ENCODE data around the gene SMIM33. TPM values are rescaled to one million over a fixed set of nuclear protein-coding genes. Genes with fewer than 3 reads are reported as not detected.
A peak's percentile ranks its signal among the peaks of the same experiment; 100 is the strongest.

SMIM33 gene
- total and polyA plus RNA-seq, 2 experiments from 2014 or later = not detected

DNA sequence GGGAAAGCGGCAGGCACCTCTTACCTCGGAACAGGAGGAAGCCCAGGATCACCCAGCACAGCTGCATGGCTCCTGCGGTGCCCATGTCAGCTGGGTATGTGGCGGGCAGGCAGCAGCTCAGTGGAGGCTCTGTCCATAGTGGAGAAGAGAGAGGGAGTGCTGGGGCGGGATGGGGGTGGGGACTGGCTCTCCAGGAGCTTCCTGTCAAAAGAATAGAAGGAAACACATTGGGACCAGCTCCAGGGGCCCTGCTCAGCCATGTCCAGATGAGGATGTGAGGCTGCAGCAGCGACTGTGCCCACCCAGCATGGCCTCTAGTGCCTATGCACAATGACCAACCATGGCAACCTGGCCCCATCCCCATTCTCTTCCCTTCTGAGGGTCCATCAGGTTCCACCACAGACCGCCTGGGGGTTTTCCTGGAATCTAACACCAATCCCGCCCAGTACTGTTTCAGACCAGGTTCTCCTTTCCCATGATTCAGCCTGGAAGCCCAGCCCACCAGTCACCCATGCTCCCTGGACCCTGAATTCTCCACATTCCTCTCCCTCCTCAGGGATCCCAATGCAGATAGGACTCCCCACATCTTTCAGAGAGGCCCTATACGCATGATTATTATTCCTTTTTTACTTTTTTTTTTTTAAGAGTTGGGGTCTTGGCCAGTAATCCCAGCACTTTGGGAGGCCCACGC, 8.1 kb upstream of the SMIM33 start, which contains the start of gene ECSCR:
Gene ECSCR, minus strand, starts transcription at position 158 of the 691 bp plus-strand sequence. Its CDS starts 73 bp downstream, at position 85.
- Histone ChIP-seq H3K27me3 (no peaks in the 10 kb centered on the region), H3K4me3 (no peak within 1 kb of the TSS), H3K27ac (no peak within 1 kb of the TSS), H3K9me3 (ENCODE audit: low read depth) (no peaks in the 10 kb centered on the region), H3K36me3 (no peaks in the 10 kb centered on the region), H3K4me1 (ENCODE audit: low read depth) (no peaks in the 10 kb centered on the region)
- peak in 1 of 2 donors; percentile 64 for DNase-seq (ENCODE audit: low read depth in 1 of 2, low spot score in 1 of 2)
- TF ChIP-seq, protein P1, sequence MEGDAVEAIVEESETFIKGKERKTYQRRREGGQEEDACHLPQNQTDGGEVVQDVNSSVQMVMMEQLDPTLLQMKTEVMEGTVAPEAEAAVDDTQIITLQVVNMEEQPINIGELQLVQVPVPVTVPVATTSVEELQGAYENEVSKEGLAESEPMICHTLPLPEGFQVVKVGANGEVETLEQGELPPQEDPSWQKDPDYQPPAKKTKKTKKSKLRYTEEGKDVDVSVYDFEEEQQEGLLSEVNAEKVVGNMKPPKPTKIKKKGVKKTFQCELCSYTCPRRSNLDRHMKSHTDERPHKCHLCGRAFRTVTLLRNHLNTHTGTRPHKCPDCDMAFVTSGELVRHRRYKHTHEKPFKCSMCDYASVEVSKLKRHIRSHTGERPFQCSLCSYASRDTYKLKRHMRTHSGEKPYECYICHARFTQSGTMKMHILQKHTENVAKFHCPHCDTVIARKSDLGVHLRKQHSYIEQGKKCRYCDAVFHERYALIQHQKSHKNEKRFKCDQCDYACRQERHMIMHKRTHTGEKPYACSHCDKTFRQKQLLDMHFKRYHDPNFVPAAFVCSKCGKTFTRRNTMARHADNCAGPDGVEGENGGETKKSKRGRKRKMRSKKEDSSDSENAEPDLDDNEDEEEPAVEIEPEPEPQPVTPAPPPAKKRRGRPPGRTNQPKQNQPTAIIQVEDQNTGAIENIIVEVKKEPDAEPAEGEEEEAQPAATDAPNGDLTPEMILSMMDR (IDR thresholded peaks at IDR 0.05; ENCODE audit: low read depth, low read length) = no peak

DNA sequence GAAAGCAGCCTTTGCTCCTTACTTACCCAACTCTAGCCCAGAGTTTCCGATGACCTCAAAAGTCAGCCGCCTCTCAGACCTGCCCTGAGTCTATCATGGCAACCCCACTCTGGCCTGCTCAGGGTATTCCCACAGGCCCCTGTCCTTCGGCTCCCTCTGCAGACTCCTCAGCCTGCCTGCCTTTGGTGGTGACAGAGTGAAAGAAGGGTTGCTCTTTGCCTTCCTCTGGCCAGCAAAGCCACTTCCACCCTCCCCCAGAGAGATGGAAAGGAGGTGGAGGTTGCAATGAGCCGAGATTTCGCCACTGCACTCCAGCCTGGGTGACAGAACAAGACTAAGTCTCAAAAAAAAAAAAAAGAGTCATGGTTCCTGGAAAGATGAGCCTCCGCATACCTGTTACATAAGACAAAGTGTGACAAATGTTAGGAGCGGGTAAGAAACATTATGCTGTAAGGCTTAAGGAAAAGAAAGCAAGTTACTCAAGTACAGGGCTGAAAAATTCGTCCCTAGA, 2.3 kb upstream of the SMIM33 start:
- DNase-seq (ENCODE audit: low read depth in 1 of 2, low spot score in 1 of 2) = peak in 1 of 2 donors; percentile 48

DNA sequence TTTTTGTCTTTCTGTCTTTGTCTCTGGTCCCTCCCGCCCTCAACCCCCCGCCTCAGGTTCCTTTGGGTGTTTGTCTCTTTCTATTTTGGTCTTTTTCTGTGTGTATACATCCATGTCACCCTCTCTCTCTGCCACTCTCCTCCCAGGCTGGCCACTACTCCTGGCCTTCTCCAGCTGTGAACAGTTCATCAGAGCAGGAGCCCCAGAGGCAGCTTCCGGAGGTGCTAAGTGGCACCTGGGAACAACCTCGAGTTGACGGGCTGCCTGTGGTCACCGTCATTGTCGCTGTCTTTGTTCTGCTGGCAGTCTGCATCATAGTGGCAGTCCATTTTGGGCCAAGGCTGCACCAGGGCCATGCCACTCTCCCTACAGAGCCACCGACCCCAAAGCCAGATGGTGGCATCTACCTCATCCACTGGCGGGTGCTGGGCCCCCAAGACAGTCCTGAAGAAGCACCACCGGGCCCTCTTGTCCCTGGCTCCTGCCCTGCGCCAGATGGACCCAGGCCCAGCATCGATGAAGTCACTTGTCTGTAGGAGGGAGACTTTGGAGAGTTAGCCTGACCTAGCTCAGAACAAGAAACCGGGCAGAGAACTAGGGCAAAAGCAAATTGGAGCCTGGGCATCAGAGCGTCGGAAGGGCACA, 1.7 kb downstream of the SMIM33 start:
- no peaks in the 10 kb centered on the region for H3K36me3 ChIP-seq
- H3K27ac ChIP-seq = peak overlapping the region; percentile 66
- no peaks in the 10 kb centered on the region for H3K27me3 ChIP-seq
- DNase-seq (ENCODE audit: low read depth in 1 of 2, low spot score in 1 of 2) = no peak
- peaks cover 28% of the 10 kb centered on the region for H3K4me1 ChIP-seq (ENCODE audit: low read depth)
- TF ChIP-seq, protein P1 (IDR thresholded peaks at IDR 0.05; ENCODE audit: low read depth, low read length) = no peak
- H3K9me3 ChIP-seq (ENCODE audit: low read depth) = no peaks in the 10 kb centered on the region
- no peak overlapping the region for H3K4me3 ChIP-seq

More for the DNA sequence above, 2.3 kb upstream of the SMIM33 start:
- Histone ChIP-seq H3K4me1 (ENCODE audit: low read depth) (peaks cover 16% of the 10 kb centered on the region), H3K9me3 (ENCODE audit: low read depth) (no peaks in the 10 kb centered on the region), H3K4me3 (no peak overlapping the region), H3K27ac (peak overlapping the region; percentile 60), H3K36me3 (no peaks in the 10 kb centered on the region), H3K27me3 (no peaks in the 10 kb centered on the region)
- TF ChIP-seq, protein P1 (IDR thresholded peaks at IDR 0.05; ENCODE audit: low read depth, low read length) = no peak

GRCh38 chr5:139473105-139473504, 2.3 kb downstream of the SMIM33 start:
- Histone ChIP-seq H3K9me3 (ENCODE audit: low read depth) (no peaks in the 10 kb centered on the region), H3K27me3 (no peaks in the 10 kb centered on the region), H3K4me3 (no peak overlapping the region), H3K36me3 (no peaks in the 10 kb centered on the region), H3K27ac (peak overlapping the region; percentile 66), H3K4me1 (ENCODE audit: low read depth) (peaks cover 28% of the 10 kb centered on the region)
- peak; percentile 37 to 49 for DNase-seq (ENCODE audit: low read depth in 1 of 2, low spot score in 1 of 2)
- TF ChIP-seq, protein P1 (IDR thresholded peaks at IDR 0.05; ENCODE audit: low read depth, low read length) = no peak

DNA sequence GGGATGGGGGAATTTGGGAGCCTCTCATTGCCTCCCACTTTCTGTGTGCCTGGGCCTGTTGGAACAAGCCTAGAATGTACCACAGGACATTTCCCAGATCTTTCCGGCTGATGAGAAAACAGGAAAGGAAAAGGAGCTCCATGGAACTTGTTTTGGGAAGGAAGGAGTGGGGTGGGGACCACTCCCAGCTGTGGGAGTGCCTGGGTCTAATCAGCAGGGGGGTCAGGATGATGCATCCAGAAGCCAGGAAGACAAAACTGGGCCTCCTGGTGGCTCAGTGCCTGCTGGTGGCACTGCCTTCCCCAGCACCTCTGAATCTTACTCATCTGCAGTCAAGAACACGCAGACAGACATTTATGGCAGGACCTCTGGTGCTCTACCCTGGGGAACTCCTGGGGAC, 2.8 kb downstream of the SMIM33 start:
- Histone ChIP-seq H3K27me3 (no peaks in the 10 kb centered on the region), H3K9me3 (ENCODE audit: low read depth) (no peaks in the 10 kb centered on the region), H3K4me1 (ENCODE audit: low read depth) (peaks cover 31% of the 10 kb centered on the region), H3K36me3 (no peaks in the 10 kb centered on the region), H3K4me3 (no peak overlapping the region), H3K27ac (peak overlapping the region; percentile 66)
- peak in 1 of 2 donors; percentile 37 for DNase-seq (ENCODE audit: low read depth in 1 of 2, low spot score in 1 of 2)
- TF ChIP-seq, protein P1 (IDR thresholded peaks at IDR 0.05; ENCODE audit: low read depth, low read length) = no peak
